Calu3 (cell line): ENCODE results near the gene TBC1D14. TPM values are rescaled to one million over a fixed set of nuclear protein-coding genes. Genes with fewer than 3 reads are reported as not detected.

Experiments used
- BruUV-seq: library from RNA; stranded (reverse); fragments of 400-500 nt; replicated peaks from 2 replicates; lab custom pipeline; 2021; lab: Mats Ljungman, UMichigan
- CTCF ChIA-PET: fragments of 300-600 bp; sonication (Branson Sonifier 250); formaldehyde crosslinking; loops from one replicate; lab custom pipeline; 2022; ENCODE audit warnings: antibody characterized with exemption; lab: Charles Lee
- DNase-seq: peaks from one replicate; pipeline ENCODE4 v3.0.0; 2022
- H3K27ac Mint-ChIP-seq: one replicate; pipeline ENCODE4 v1.8.0; 2022; ENCODE audit warnings: mixed read lengths; ENCODE audit not compliant: unreplicated experiment
- H3K27me3 Mint-ChIP-seq: one replicate; pipeline ENCODE4 v1.8.0; 2022; ENCODE audit warnings: mixed read lengths; ENCODE audit not compliant: unreplicated experiment
- H3K36me3 Mint-ChIP-seq: one replicate; pipeline ENCODE4 v1.8.0; 2022; ENCODE audit warnings: mild to moderate bottlenecking, moderate library complexity, mixed read lengths; ENCODE audit not compliant: insufficient read depth, unreplicated experiment
- H3K4me1 Mint-ChIP-seq: one replicate; pipeline ENCODE4 v1.8.0; 2022; ENCODE audit warnings: mild to moderate bottlenecking, low read depth, mixed read lengths; ENCODE audit not compliant: unreplicated experiment
- H3K4me3 Mint-ChIP-seq: one replicate; pipeline ENCODE4 v1.8.0; 2022; ENCODE audit warnings: mild to moderate bottlenecking, low read depth, moderate library complexity, mixed read lengths; ENCODE audit not compliant: unreplicated experiment
- H3K9me3 Mint-ChIP-seq: one replicate; pipeline ENCODE4 v1.8.0; 2022; ENCODE audit warnings: low read depth, mixed read lengths; ENCODE audit not compliant: unreplicated experiment
- CTCF ChIP-seq: fragments of 200-600 bp; IDR thresholded peaks from one replicate; pipeline ENCODE4 v1.8.0; 2022; ENCODE audit warnings: antibody characterized with exemption; ENCODE audit not compliant: unreplicated experiment
- intact Hi-C: fragments of 100-400 bp; cut with micrococcal nuclease; formaldehyde crosslinking; loops from one replicate; pipeline ENCODE4 v1.10.0; 2022; ENCODE audit not compliant: unreplicated experiment
- total RNA-seq: library from RNA; stranded (reverse); gene quantifications from 2 replicates; pipeline ENCODE4 v1.2.3, GENCODE V29; 2022

The TBC1D14 gene
- total RNA-seq, 1 experiment from 2014 or later: 26.4 TPM

GRCh38 chr4:7023901-7024300 lies 114.3 kb downstream of the TBC1D14 start:
- no TSS peak for BruUV-seq
- H3K36me3 Mint-ChIP-seq: peaks cover 11% of the 10 kb centered on the region

GRCh38 chr4:7024336-7024890 lies 114.8 kb downstream of the TBC1D14 start:
- no TSS peak for BruUV-seq
- intact Hi-C loops: no loop called here
- Mint-ChIP-seq H3K9me3 (no peaks in the 10 kb centered on the region), H3K27ac (no peak overlapping the region), H3K27me3 (no peaks in the 10 kb centered on the region), H3K36me3 (peaks cover 15% of the 10 kb centered on the region), H3K4me3 (no peak overlapping the region), H3K4me1 (no peaks in the 10 kb centered on the region)
- TF ChIP-seq CTCF: no peak
- no peak for DNase-seq
- CTCF ChIA-PET: no interaction called here

More at GRCh38 chr4:7023901-7024300, 114.3 kb downstream of the TBC1D14 start:
- H3K4me3 Mint-ChIP-seq: no peak overlapping the region
- no peak overlapping the region for H3K27ac Mint-ChIP-seq
- H3K9me3 Mint-ChIP-seq: no peaks in the 10 kb centered on the region
- intact Hi-C loops: no loop called here
- H3K4me1 Mint-ChIP-seq: no peaks in the 10 kb centered on the region
- CTCF ChIA-PET: no interaction called here
- DNase-seq: no peak
- no peaks in the 10 kb centered on the region for H3K27me3 Mint-ChIP-seq
- no peak for TF ChIP-seq CTCF

- BruUV-seq: no TSS peak
- Mint-ChIP-seq H3K36me3 (peaks cover 16% of the 10 kb centered on the region), H3K27me3 (no peaks in the 10 kb centered on the region), H3K4me1 (no peaks in the 10 kb centered on the region), H3K27ac (no peak overlapping the region), H3K9me3 (no peaks in the 10 kb centered on the region), H3K4me3 (no peak overlapping the region)
- DNase-seq: no peak
- intact Hi-C loops: no loop called here
- CTCF ChIA-PET: no interaction called here
- TF ChIP-seq CTCF: no peak
Measured at GRCh38 chr4:7025040-7025602, 115.5 kb downstream of the TBC1D14 start.

- Mint-ChIP-seq H3K4me1 (no peaks in the 10 kb centered on the region), H3K9me3 (no peaks in the 10 kb centered on the region), H3K4me3 (no peak overlapping the region), H3K36me3 (peaks cover 16% of the 10 kb centered on the region), H3K27ac (no peak overlapping the region), H3K27me3 (no peaks in the 10 kb centered on the region)
- intact Hi-C loops: no loop called here
- DNase-seq: no peak
- no TSS peak for BruUV-seq
- CTCF ChIA-PET: no interaction called here
- no peak for TF ChIP-seq CTCF
Measured at GRCh38 chr4:7026107-7026506, 116.5 kb downstream of the TBC1D14 start.
